GM12864 (cell line): ENCODE measurements around the gene DTNB.

Source experiments
- DNase-seq: peaks from one replicate; pipeline ENCODE4 v3.0.0-alpha.2; 2011; ENCODE audit warnings: low read depth
- H3K4me3 ChIP-seq: 2 replicates; pipeline ENCODE4 v1.5.1; 2011; ENCODE audit warnings: mild to moderate bottlenecking, low read depth, low read length, control low read depth
- TF ChIP-seq, protein P1 (sequence below): IDR thresholded peaks from 2 replicates; pipeline ENCODE4 v1.5.1; 2011; ENCODE audit warnings: low read depth, mild to moderate bottlenecking, moderate library complexity, low read length, control low read depth, inconsistent platforms; ENCODE audit errors: missing control alignments

Gene DTNB

DNA sequence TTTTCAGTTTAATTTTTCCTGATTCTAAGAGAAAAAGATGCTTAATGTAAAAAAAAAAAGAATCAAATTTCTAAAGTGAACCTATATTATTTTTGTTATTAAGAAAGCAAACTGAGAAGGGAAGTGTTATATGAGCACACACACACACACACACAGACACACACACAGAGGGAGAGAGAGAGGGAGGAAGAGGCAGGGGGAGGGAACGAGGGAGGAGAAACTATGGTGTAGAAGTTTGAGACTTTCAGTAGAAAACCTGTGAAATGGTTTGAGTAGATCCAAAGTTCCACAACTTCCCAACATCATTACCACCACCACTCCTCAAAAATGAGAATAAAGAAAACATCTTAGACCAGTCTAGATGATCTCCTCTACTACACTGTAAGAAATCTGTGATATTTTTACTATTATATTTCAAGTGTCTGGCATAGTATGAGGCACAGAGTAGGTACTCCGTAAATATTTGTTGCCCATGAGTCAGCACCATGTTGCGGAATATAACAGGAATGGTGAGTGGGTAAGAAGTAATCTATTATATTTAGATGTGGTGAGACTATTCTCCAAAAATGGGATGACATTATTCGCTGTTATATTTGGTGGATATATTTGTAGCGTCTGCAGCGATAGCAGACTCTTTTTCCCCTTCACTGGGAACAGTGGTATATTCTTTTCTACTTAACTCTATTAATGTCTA is 182.2 kb downstream of the DTNB start:
- TF ChIP-seq, protein P1, sequence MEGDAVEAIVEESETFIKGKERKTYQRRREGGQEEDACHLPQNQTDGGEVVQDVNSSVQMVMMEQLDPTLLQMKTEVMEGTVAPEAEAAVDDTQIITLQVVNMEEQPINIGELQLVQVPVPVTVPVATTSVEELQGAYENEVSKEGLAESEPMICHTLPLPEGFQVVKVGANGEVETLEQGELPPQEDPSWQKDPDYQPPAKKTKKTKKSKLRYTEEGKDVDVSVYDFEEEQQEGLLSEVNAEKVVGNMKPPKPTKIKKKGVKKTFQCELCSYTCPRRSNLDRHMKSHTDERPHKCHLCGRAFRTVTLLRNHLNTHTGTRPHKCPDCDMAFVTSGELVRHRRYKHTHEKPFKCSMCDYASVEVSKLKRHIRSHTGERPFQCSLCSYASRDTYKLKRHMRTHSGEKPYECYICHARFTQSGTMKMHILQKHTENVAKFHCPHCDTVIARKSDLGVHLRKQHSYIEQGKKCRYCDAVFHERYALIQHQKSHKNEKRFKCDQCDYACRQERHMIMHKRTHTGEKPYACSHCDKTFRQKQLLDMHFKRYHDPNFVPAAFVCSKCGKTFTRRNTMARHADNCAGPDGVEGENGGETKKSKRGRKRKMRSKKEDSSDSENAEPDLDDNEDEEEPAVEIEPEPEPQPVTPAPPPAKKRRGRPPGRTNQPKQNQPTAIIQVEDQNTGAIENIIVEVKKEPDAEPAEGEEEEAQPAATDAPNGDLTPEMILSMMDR: no peak
- no peak for DNase-seq
- H3K4me3 ChIP-seq: no peak overlapping the region

- TF ChIP-seq, protein P1: no peak
- DNase-seq: no peak
- H3K4me3 ChIP-seq: no peak overlapping the region
Observed at GRCh38 chr2:25490217-25490616, 183.2 kb downstream of the DTNB start.

- TF ChIP-seq, protein P1: no peak
- H3K4me3 ChIP-seq: no peak overlapping the region
- no peak for DNase-seq
Observed at GRCh38 chr2:25489631-25490030, 183.7 kb downstream of the DTNB start.

- no peak for DNase-seq
- H3K4me3 ChIP-seq: no peak overlapping the region
- TF ChIP-seq, protein P1: no peak
Observed at GRCh38 chr2:25483607-25484266, 189.6 kb downstream of the DTNB start.

GRCh38 chr2:25482341-25482740 is 191.0 kb downstream of the DTNB start:
- no peak overlapping the region for H3K4me3 ChIP-seq
- no peak for DNase-seq
- TF ChIP-seq, protein P1: no peak

DNA sequence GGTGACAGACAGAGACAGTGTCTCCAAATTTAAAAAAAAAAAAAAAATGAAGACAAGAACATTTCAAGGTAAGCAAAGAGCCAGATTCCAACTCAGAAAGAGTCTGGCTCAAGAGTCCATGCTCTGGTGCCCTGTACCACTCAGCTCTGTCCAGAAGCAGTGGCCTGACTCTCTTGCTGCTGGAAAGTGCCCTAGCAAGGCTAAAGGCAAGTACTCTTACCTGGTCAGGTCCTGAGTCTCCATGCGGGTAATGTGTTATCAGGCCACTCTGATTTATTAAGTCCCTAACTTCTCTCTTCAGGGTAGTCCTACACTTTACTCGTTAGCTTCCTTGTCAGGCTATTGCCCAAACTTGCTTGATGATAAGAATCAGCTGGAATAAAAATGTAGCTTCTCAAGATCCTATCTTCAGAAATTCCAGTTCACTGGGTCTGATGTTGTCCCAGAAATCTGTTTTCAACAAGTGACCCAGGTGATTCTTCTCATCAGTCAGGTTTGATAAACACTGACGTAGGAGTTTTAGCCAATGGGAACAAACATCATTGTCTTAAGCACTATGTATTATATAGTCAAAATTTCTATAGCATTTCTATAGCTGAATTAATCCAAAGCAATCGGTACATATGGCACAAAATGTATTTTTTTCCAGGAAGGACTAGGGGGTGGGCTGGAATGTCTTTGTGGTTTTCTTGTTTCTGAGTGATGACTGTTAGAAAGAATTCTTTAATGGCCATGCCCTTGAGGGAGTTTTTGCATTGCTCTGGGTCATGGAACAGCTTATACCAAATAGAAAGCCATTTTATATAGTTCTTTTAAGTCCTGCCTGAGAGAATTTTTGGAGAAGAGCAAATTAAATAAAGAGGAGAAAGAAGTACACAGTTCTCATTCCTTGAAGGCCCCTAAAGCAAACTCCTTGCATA is 191.7 kb downstream of the DTNB start:
- TF ChIP-seq, protein P1: no peak
- H3K4me3 ChIP-seq: no peak overlapping the region
- DNase-seq: no peak
